Kidney glomerular epithelial cell (primary cell): ENCODE measurements around the gene FHIT.

ENCODE experiments used
- DNase-seq: peaks from one replicate; lab custom pipeline; 2025; lab: John Stamatoyannopoulos, UW

FHIT gene

GRCh38 chr3:59877263-59878037 lies 1373.8 kb downstream of the FHIT start:
- DNase-seq, result no peak

- DNase-seq, result no peak
Measured at GRCh38 chr3:59876533-59877062, 1374.7 kb downstream of the FHIT start.

- DNase-seq, result no peak
Measured at GRCh38 chr3:59873576-59874230, 1377.5 kb downstream of the FHIT start.

GRCh38 chr3:59872128-59872527 lies 1379.1 kb downstream of the FHIT start:
- no peak for DNase-seq

DNA sequence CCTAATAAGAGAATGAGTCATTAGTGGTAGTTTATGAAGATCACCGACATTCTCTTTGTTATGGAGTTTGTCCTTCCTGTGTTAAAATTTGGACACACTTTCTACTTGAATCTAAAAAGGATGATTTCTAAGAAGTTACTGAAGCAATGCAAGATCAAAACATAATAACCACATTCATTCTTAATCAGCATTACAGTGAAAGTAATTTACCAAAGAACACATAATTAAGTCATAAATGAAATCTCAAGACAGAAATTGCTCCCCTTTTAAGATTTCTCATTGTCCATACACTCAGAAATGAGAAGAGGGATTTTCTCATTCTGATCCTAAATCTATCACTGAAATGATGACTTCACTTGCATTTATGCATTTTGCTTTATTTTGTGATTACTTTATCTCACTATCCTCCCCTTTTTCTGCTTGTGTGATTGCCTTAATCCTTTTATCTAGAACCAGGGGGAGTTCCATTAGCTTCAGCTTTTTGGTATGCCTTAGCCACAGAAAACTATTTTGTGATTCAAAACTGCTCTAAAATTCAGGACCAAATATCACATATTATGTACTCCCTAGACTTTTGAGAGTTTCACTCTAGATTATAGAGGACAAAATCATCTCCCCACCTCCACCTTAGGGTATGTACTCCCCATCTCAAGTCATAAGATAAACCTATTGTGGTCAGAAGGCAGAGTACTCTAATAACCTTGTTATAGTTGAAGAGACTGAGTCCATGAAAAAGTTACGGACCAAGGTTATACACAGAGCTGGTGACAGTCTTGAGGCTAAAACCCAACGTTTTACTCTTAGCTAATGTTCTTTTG lies 1383.9 kb downstream of the FHIT start:
- DNase-seq, result no peak

GRCh38 chr3:59866076-59866475 lies 1385.2 kb downstream of the FHIT start:
- no peak for DNase-seq

DNA sequence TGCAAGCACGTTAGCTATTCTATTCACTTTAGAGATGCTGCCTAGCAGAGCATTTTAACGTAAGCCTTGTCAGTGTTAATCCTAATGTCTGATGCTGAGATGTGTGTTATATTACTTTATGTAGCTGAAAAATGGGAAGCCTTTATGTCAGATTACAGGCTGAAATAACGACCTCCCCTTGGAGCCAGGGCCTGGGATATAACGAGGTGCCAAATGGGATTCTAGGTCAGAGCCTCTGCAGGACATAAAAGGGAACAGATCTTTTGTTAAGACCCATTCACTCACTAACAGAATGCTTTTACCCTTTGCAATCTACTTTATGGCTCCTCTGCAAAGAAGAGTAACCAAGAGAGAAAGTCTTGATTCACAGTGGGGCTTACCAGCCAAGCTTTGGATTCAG lies 1385.9 kb downstream of the FHIT start:
- DNase-seq, result no peak

DNA sequence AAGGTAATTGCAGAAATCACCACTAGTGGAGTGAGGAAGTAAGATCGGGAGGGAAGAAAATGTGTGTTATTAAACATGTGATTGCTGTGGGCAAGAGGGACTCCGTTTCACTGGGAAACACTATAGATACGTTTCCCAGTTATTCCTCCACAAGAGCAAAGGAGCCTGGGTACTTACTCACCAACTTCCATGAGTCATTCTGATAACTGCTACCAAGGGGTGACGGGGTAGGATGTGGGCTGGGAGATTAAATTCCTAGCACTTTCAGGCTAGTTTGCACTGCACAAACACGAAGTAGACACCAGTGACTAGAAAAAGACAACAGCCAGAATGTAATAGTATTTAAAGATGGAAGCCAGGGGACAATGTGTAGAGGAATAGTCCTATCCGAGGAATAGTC lies 1388.6 kb downstream of the FHIT start:
- no peak for DNase-seq

DNA sequence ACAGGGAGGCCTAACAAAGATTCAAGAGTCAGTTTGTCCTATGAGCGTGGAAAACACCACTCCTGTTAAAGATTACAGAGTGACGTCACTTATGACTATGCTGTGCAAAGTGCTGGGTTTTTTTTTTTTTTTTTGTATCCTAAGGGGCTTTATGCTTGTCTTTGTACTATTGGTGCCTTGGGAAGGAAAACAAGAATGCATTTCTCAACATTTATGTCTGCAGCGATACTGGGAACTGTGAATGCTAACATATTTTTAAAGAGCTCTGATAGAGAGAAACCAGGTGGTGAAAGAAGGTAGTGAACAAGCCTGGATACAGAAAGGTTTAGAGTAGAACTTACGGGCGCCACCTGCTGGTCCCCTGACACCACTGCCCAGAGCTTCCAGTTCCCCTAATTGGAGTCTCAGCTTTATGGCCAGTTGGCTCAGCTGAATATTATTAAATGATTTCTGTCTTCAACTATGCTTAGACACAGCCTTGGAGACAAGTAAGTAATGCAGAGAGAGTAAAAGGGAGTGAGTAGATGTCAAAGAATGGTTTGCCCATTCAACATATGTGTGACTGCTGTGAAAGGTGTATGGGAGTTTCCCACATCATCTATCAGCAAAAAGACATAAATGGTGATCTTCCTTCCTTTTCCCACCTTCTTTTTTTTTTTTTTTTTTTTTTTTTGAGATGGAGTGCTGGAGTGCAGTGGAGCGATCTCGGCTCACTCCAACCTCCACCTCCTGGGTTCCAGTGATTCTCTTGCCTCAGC lies 1393.5 kb downstream of the FHIT start:
- DNase-seq, result peak; percentile 91

DNA sequence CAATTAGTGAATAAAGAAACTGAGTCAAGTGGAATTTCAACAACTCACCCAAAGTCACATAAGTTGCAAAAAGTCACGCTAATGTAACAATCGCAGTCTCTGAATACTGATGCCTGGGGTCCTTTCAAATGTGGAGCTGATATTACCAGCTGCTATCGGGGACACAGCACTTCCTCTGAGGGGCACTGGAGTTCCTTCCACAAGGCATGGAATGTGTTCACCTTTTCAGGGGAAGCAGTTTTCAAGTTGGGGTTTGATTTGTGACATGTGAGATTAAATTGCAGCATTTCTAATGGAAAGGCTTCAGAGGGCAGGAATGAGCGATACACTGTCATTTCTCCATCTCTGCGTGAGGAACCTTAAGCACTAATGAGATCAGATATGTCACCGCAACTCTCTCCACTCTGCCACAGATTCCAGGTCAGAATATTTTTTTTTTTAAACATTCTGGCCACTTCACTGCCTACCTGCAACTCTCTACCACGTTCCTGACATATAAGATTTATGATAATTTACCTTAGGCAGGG lies 1394.3 kb downstream of the FHIT start:
- no peak for DNase-seq

GRCh38 chr3:59854061-59854709 lies 1397.1 kb downstream of the FHIT start:
- no peak for DNase-seq

- no peak for DNase-seq
Measured at GRCh38 chr3:59850417-59850816, 1400.8 kb downstream of the FHIT start.

GRCh38 chr3:59845386-59845785 lies 1405.9 kb downstream of the FHIT start:
- no peak for DNase-seq

- no peak for DNase-seq
Measured at GRCh38 chr3:59843821-59844220, 1407.4 kb downstream of the FHIT start.

DNA sequence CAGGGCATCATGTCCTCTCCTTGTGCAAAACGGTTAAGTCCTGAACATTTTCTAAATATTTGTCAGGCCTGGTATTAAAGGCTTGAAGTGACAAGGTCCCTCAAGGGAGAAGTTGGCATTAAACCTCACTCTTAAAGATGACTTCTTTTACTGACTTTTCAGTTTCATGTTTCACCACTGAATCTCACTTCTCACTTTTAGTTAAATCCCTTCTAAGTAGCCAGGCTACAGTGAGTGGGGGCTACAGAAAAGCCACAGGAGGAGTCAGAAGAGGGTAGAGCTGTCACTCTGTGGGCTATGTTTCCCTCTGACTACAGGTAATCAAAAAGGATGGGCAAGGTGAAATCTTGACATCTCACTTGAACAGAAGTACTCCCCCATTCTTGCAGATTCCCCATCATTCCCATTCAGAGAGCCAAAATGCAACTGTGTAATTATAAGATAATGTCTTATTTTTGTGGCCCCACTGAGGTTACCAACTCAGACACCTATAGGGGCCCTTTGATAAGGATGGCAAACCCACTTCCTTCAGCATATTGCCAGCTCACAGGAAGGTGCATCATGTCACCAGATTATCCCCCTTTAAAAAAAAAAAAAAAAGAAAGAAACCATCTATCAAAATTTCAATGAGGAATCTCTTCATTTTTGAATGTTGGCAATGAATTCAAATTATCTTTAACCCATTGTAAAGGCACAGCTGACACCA lies 1411.3 kb downstream of the FHIT start:
- no peak for DNase-seq

DNA sequence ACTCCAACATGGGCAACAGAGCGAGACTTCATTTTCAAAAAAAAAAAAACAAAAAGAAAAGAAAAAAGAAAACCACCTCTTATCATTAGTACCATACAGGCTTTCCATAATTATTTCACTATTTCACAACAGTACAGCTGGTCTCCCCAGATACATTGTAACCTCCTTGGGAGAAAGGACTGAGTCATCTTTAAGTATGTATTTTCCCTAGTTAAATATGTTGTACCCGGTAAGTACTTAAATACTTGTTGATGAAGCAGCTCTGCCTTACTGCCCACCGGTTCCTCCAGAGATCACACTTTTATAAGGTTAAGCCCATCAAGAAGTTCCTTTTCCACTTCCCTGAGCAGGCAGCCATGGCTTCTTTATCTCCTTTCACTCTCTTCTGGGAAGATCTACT lies 1412.0 kb downstream of the FHIT start:
- DNase-seq, result no peak

- no peak for DNase-seq
Measured at GRCh38 chr3:59836531-59836930, 1414.7 kb downstream of the FHIT start.

- no peak for DNase-seq
Measured at GRCh38 chr3:59832702-59833101, 1418.5 kb downstream of the FHIT start.

DNA sequence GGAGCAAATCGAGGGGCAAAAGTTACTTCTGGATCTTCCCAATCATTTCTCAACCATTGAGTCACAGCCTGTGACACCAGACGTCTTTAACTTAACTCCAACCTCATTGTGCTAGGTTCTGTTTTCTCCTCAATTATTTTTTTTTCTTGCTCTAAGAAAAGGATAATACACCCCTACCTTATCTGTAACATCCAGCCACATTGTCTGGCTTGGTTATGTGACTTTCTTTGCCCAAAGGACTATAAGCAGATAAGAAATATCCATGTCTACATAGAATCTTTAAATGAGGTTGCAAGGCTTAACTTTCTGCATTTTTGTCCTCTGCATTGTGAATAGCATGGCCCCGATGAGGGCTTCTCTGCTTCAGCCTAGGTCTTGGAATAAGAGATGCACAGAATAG lies 1419.0 kb downstream of the FHIT start:
- DNase-seq, result no peak

GRCh38 chr3:59831394-59831793 lies 1419.9 kb downstream of the FHIT start:
- DNase-seq, result no peak
